Measurements from ENCODE around the gene GCNT3. TPM values are rescaled to one million over a fixed set of nuclear protein-coding genes. Genes with fewer than 3 reads are reported as not detected.

GCNT3 gene
- polyA plus RNA-seq, 3 donors, result not detected

- Histone ChIP-seq H2AFZ (ENCODE audit: insufficient read depth, low read depth, low read length, poor library complexity, severe bottlenecking) (no peak overlapping the region), H3K36me3 (replicated peaks in 1 of 2; ENCODE audit: control insufficient read depth in 1 of 2, insufficient read depth in 2 of 2, low read length in 2 of 2) (peaks cover 65 to 94% of the 10 kb centered on the region in 2 donors), H4K20me1 (ENCODE audit: insufficient read depth, low read length) (peaks cover 36% of the 10 kb centered on the region), H3K27me3 (ENCODE audit: control insufficient read depth in 2 of 2, insufficient read depth in 2 of 2, low read length in 2 of 2) (no peaks in the 10 kb centered on the region), H3K4me3 (replicated peaks in 1 of 3; ENCODE audit: low read depth in 2 of 3, low read length in 3 of 3) (no peak overlapping the region), H3K9me3 (replicated peaks in 1 of 2; ENCODE audit: control insufficient read depth in 1 of 2, insufficient read depth in 1 of 2, low read length in 2 of 2) (no peaks in the 10 kb centered on the region), H3K79me2 (ENCODE audit: insufficient read depth, low read length) (peaks cover 40% of the 10 kb centered on the region), H3K4me2 (replicated peaks; ENCODE audit: extremely low read depth, low read length, poor library complexity, severe bottlenecking) (no peak overlapping the region), H3K4me1 (ENCODE audit: control insufficient read depth in 1 of 2, insufficient read depth in 2 of 2, low read length in 2 of 2) (no peaks in the 10 kb centered on the region), H3K9ac (ENCODE audit: insufficient read depth, low read length, poor library complexity, severe bottlenecking) (no peak overlapping the region), H3K27ac (ENCODE audit: low read depth in 1 of 2, low read length in 2 of 2) (no peak overlapping the region)
- DNase-seq, result no peak
- intact Hi-C loops (cut with micrococcal nuclease), result no loop called here
- Mint-ChIP-seq H3K9me3 (peaks cover 0 to 6% (median 3%) of the 10 kb centered on the region in 7 donors), H3K27ac (no peak overlapping the region), H3K4me1 (no peaks in the 10 kb centered on the region), H3K27me3 (ENCODE audit: low read depth in 3 of 3) (no peaks in the 10 kb centered on the region), H3K36me3 (peaks cover 35 to 54% of the 10 kb centered on the region in 2 donors), H3K4me3 (no peak overlapping the region)
- no peak for TF ChIP-seq CTCF (IDR thresholded peaks at IDR 0.05)
These were observed 38.0 kb downstream of the GCNT3 start for GRCh38 chr15:59649603-59650002.

GRCh38 chr15:59654046-59654445 is 42.5 kb downstream of the GCNT3 start:
- H4K20me1 ChIP-seq (ENCODE audit: insufficient read depth, low read length), result peaks cover 59% of the 10 kb centered on the region
- peaks cover 2% of the 10 kb centered on the region for H3K4me1 Mint-ChIP-seq
- no peak overlapping the region for H3K4me3 Mint-ChIP-seq
- 67% methylated on average over 1 of the region's 1 CpG for WGBS (ENCODE audit: insufficient coverage)
- H3K79me2 ChIP-seq (ENCODE audit: insufficient read depth, low read length), result peaks cover 68% of the 10 kb centered on the region
- H3K4me1 ChIP-seq (ENCODE audit: control insufficient read depth in 1 of 2, insufficient read depth in 2 of 2, low read length in 2 of 2), result peaks cover 18 to 25% of the 10 kb centered on the region in 2 donors
- H3K9me3 ChIP-seq (replicated peaks in 1 of 2; ENCODE audit: control insufficient read depth in 1 of 2, insufficient read depth in 1 of 2, low read length in 2 of 2), result no peaks in the 10 kb centered on the region
- H3K27ac Mint-ChIP-seq, result no peak overlapping the region
- DNase-seq, result peak in 1 of 3 donors; percentile 6
- H3K9me3 Mint-ChIP-seq, result peaks cover 0 to 6% (median 3%) of the 10 kb centered on the region in 7 donors
- TF ChIP-seq CTCF (IDR thresholded peaks at IDR 0.05), result no peak
- no peaks in the 10 kb centered on the region for H3K27me3 ChIP-seq (ENCODE audit: control insufficient read depth in 2 of 2, insufficient read depth in 2 of 2, low read length in 2 of 2)
- no peaks in the 10 kb centered on the region for H3K27me3 Mint-ChIP-seq (ENCODE audit: low read depth in 3 of 3)
- H3K36me3 Mint-ChIP-seq, result peaks cover 24 to 32% of the 10 kb centered on the region in 2 donors
- H3K27ac ChIP-seq (ENCODE audit: low read depth in 1 of 2, low read length in 2 of 2), result peak overlapping the region in 1 of 2 donors; percentile 8
- H3K4me2 ChIP-seq (replicated peaks; ENCODE audit: extremely low read depth, low read length, poor library complexity, severe bottlenecking), result no peak overlapping the region
- no peak overlapping the region for H3K9ac ChIP-seq (ENCODE audit: insufficient read depth, low read length, poor library complexity, severe bottlenecking)
- H2AFZ ChIP-seq (ENCODE audit: insufficient read depth, low read depth, low read length, poor library complexity, severe bottlenecking), result no peak overlapping the region
- intact Hi-C loops (cut with micrococcal nuclease), result no loop called here
- H3K36me3 ChIP-seq (replicated peaks in 1 of 2; ENCODE audit: control insufficient read depth in 1 of 2, insufficient read depth in 2 of 2, low read length in 2 of 2), result peaks cover 35 to 54% of the 10 kb centered on the region in 2 donors
- H3K4me3 ChIP-seq (replicated peaks in 1 of 3; ENCODE audit: low read depth in 2 of 3, low read length in 3 of 3), result no peak overlapping the region
